H9 (cell line): ENCODE results near the gene MAGI1. TPM values are rescaled to one million over a fixed set of nuclear protein-coding genes. Genes with fewer than 3 reads are reported as not detected.

Source experiments
- DNase-seq: peaks from one replicate; pipeline ENCODE4 v3.0.0-alpha.2; 2017
- H2AFZ ChIP-seq: one replicate; pipeline ENCODE4 v1.6.1; 2013; ENCODE audit warnings: mild to moderate bottlenecking, low read length, control low read depth, moderate library complexity
- H2AK5ac ChIP-seq: 2 replicates; pipeline ENCODE4 v1.6.1; 2013; ENCODE audit warnings: low read length, control low read depth, mixed read lengths; ENCODE audit not compliant: insufficient read length
- H2BK120ac ChIP-seq: one replicate; pipeline ENCODE4 v1.6.1; 2013; ENCODE audit warnings: low read depth, mild to moderate bottlenecking, low read length, control low read depth, inconsistent platforms; ENCODE audit not compliant: poor library complexity, severe bottlenecking
- H2BK12ac ChIP-seq: 2 replicates; pipeline ENCODE4 v1.6.1; 2013; ENCODE audit warnings: low read length, control low read depth, mixed read lengths, low read depth; ENCODE audit not compliant: insufficient read length
- H2BK15ac ChIP-seq: 2 replicates; pipeline ENCODE4 v1.6.1; 2013; ENCODE audit warnings: low read depth, low read length, control low read depth
- H2BK20ac ChIP-seq: one replicate; pipeline ENCODE4 v1.6.1; 2013; ENCODE audit warnings: low read depth, mild to moderate bottlenecking, low read length, control low read depth, inconsistent platforms; ENCODE audit not compliant: poor library complexity, severe bottlenecking
- H2BK5ac ChIP-seq: 2 replicates; pipeline ENCODE4 v1.6.1; 2013; ENCODE audit warnings: low read length, control low read depth, mixed read lengths; ENCODE audit not compliant: insufficient read length
- H3K14ac ChIP-seq: 2 replicates; pipeline ENCODE4 v1.6.1; 2013; ENCODE audit warnings: low read length, control low read depth; ENCODE audit not compliant: insufficient read depth
- H3K18ac ChIP-seq: 2 replicates; pipeline ENCODE4 v1.6.1; 2013; ENCODE audit warnings: low read depth, mild to moderate bottlenecking, mixed read lengths, low read length, control low read depth; ENCODE audit not compliant: insufficient read length
- H3K23ac ChIP-seq: 2 replicates; pipeline ENCODE4 v1.6.1; 2013; ENCODE audit warnings: low read length, control low read depth, mixed read lengths, low read depth; ENCODE audit not compliant: insufficient read length
- H3K23me2 ChIP-seq: 2 replicates; pipeline ENCODE4 v1.6.1; 2013; ENCODE audit warnings: low read depth, mild to moderate bottlenecking, mixed read lengths, low read length, control low read depth; ENCODE audit not compliant: insufficient read length, poor library complexity, severe bottlenecking
- H3K27ac ChIP-seq: 2 replicates; pipeline ENCODE4 v1.5.1; 2013; ENCODE audit warnings: low read length, control low read depth, mixed read lengths, low read depth; ENCODE audit not compliant: insufficient read length
- H3K27me3 ChIP-seq: 2 replicates; pipeline ENCODE4 v1.6.1; 2013; ENCODE audit warnings: low read length, control low read depth, inconsistent platforms; ENCODE audit not compliant: insufficient read depth
- H3K4ac ChIP-seq: 2 replicates; pipeline ENCODE4 v1.6.1; 2013; ENCODE audit warnings: low read depth, mild to moderate bottlenecking, control low read depth, inconsistent platforms, low read length, moderate library complexity
- H3K4me1 ChIP-seq: 2 replicates; pipeline ENCODE4 v1.6.1; 2013; ENCODE audit warnings: low read length, control low read depth, inconsistent platforms; ENCODE audit not compliant: insufficient read depth
- H3K4me2 ChIP-seq: 2 replicates; pipeline ENCODE4 v1.6.1; 2013; ENCODE audit warnings: low read length, control low read depth, mixed read lengths; ENCODE audit not compliant: insufficient read length, insufficient read depth
- H3K56ac ChIP-seq: 2 replicates; pipeline ENCODE4 v1.6.1; 2013; ENCODE audit warnings: low read depth, mild to moderate bottlenecking, mixed read lengths, low read length, control low read depth; ENCODE audit not compliant: insufficient read length
- H3K79me1 ChIP-seq: 2 replicates; pipeline ENCODE4 v1.6.1; 2013; ENCODE audit warnings: low read depth, mild to moderate bottlenecking, moderate library complexity, low read length, control low read depth, inconsistent platforms; ENCODE audit not compliant: insufficient read depth, poor library complexity, severe bottlenecking
- H3K79me2 ChIP-seq: 2 replicates; pipeline ENCODE4 v1.6.1; 2013; ENCODE audit warnings: low read length, control low read depth, inconsistent platforms; ENCODE audit not compliant: insufficient read depth
- H3K9ac ChIP-seq: 2 replicates; pipeline ENCODE4 v1.6.1; 2013; ENCODE audit warnings: low read length, control low read depth, mixed read lengths; ENCODE audit not compliant: insufficient read length; ENCODE audit errors: extremely low read depth
- H3K9me3 ChIP-seq: one replicate; pipeline ENCODE4 v1.6.1; 2013; ENCODE audit warnings: low read depth, low read length, inconsistent platforms; ENCODE audit not compliant: control insufficient read depth
- H3T11ph ChIP-seq: one replicate; pipeline ENCODE4 v1.6.1; 2013; ENCODE audit warnings: mild to moderate bottlenecking, low read length, control low read depth, inconsistent platforms
- H4K20me1 ChIP-seq: one replicate; pipeline ENCODE4 v1.6.1; 2013; ENCODE audit not compliant: control insufficient read depth, insufficient read length, insufficient read depth
- H4K5ac ChIP-seq: 2 replicates; pipeline ENCODE4 v1.6.1; 2013; ENCODE audit warnings: low read depth, mild to moderate bottlenecking, mixed read lengths, low read length, control low read depth; ENCODE audit not compliant: insufficient read length
- H4K8ac ChIP-seq: replicated peaks from 2 replicates; pipeline ENCODE4 v1.6.1; 2013; ENCODE audit warnings: low read length, control low read depth, mixed read lengths, low read depth; ENCODE audit not compliant: insufficient read length
- H4K91ac ChIP-seq: 2 replicates; pipeline ENCODE4 v1.6.1; 2013; ENCODE audit warnings: low read depth, mild to moderate bottlenecking, moderate library complexity, mixed read lengths, low read length, control low read depth; ENCODE audit not compliant: insufficient read length
- H3K27ac Mint-ChIP-seq, 3 experiments: 2 replicates in 2 of 3; 3 replicates in 1 of 3; pipeline ENCODE4 v1.8.0; 2020 to 2021; ENCODE audit warnings: mixed read lengths in 3 of 3, mild to moderate bottlenecking in 1 of 3, moderate library complexity in 1 of 3
- H3K27me3 Mint-ChIP-seq: 2 replicates; pipeline ENCODE4 v1.8.0; 2021; ENCODE audit warnings: low read depth, mild to moderate bottlenecking, moderate library complexity, mixed read lengths
- H3K36me3 Mint-ChIP-seq, 3 experiments: 2 replicates in 2 of 3; 3 replicates in 1 of 3; pipeline ENCODE4 v1.8.0; 2020 to 2021; ENCODE audit warnings: low read depth in 3 of 3, mixed read lengths in 3 of 3; ENCODE audit not compliant: insufficient read depth in 1 of 3
- H3K4me1 Mint-ChIP-seq, 2 experiments: 2 replicates each; pipeline ENCODE4 v1.8.0; 2020; ENCODE audit warnings: mixed read lengths in 2 of 2
- H3K4me3 Mint-ChIP-seq, 2 experiments: 2 replicates in 1 of 2; 3 replicates in 1 of 2; pipeline ENCODE4 v1.8.0; 2020 to 2021; ENCODE audit warnings: mild to moderate bottlenecking in 2 of 2, mixed read lengths in 2 of 2, moderate library complexity in 1 of 2
- H3K9me3 Mint-ChIP-seq, 2 experiments: 2 replicates in 1 of 2; 3 replicates in 1 of 2; pipeline ENCODE4 v1.8.0; 2020; ENCODE audit warnings: mild to moderate bottlenecking in 2 of 2, mixed read lengths in 2 of 2, moderate library complexity in 1 of 2
- WGBS: extraction: QIAGEN DNeasy Blood & Tissue Kit; methylation state at CpG from one replicate; pipeline ENCODE4 v1.1.7; 2013; ENCODE audit warnings: missing lambda C conversion rate, low lambda C conversion rate, mixed read lengths; ENCODE audit not compliant: insufficient read length; ENCODE audit errors: extremely low coverage; 5-methylcytosine and 5-hydroxymethylcytosine counted together
- total RNA-seq: library from RNA; stranded (reverse); gene quantifications from 2 replicates; pipeline ENCODE4 v1.2.1, GENCODE V29; 2021
- TF ChIP-seq, protein P1 (sequence below): fragments of 200-600 bp; sonication (generic); conservative IDR thresholded peaks from 3 replicates; pipeline ENCODE4 v1.8.0; 2021; ENCODE audit warnings: antibody characterized with exemption, mild to moderate bottlenecking

MAGI1 gene
- total RNA-seq, 1 experiment from 2014 or later: 65.7 TPM

DNA sequence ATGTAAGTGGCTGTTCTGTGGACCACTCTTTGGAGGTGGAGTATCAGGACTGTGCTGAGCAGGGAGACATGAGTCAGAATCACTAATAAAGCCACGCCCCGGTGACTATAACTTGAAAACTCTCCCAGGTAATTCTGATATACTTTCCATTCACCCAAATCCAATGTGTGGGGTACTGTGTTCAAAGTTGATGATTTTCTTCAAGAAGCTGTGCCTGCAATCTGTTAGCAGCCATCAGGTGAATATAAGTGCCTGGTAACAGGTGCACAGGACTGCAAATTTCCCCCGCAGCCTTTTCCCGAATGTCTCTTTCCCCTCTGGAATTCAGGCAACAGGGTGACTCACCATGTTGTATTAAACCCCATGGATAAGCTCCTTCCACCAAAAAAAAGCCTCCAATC, 17.0 kb downstream of the MAGI1 start:
- H4K8ac ChIP-seq: no peak overlapping the region
- H3K56ac ChIP-seq: no peak overlapping the region
- H2BK15ac ChIP-seq: no peak overlapping the region; the same call in 1 of the 2 replicates
- Mint-ChIP-seq H3K4me1 (peaks cover 38 to 55% of the 10 kb centered on the region in 2 experiments), H3K27me3 (no peaks in the 10 kb centered on the region), H3K36me3 (no peaks in the 10 kb centered on the region), H3K4me3 (no peak overlapping the region), H3K27ac (peak overlapping the region in 1 of 3 experiments; percentile 87; a peak in 2 of 7 replicates), H3K9me3 (no peaks in the 10 kb centered on the region)
- H4K20me1 ChIP-seq: no peaks in the 10 kb centered on the region
- no peak overlapping the region for H4K91ac ChIP-seq
- no CpG with 5 or more reads among the region's 4 CpGs for WGBS
- H3K9ac ChIP-seq: no peak overlapping the region
- no peak overlapping the region for H3K14ac ChIP-seq
- H3K79me1 ChIP-seq: peaks cover 12% of the 10 kb centered on the region
- no peak overlapping the region for H3K27ac ChIP-seq
- DNase-seq: no peak
- H3K18ac ChIP-seq: no peak overlapping the region
- no peak overlapping the region for H4K5ac ChIP-seq
- no peak overlapping the region for H3K4ac ChIP-seq
- no peaks in the 10 kb centered on the region for H3K27me3 ChIP-seq
- no peak overlapping the region for H2BK120ac ChIP-seq
- TF ChIP-seq, protein P1, sequence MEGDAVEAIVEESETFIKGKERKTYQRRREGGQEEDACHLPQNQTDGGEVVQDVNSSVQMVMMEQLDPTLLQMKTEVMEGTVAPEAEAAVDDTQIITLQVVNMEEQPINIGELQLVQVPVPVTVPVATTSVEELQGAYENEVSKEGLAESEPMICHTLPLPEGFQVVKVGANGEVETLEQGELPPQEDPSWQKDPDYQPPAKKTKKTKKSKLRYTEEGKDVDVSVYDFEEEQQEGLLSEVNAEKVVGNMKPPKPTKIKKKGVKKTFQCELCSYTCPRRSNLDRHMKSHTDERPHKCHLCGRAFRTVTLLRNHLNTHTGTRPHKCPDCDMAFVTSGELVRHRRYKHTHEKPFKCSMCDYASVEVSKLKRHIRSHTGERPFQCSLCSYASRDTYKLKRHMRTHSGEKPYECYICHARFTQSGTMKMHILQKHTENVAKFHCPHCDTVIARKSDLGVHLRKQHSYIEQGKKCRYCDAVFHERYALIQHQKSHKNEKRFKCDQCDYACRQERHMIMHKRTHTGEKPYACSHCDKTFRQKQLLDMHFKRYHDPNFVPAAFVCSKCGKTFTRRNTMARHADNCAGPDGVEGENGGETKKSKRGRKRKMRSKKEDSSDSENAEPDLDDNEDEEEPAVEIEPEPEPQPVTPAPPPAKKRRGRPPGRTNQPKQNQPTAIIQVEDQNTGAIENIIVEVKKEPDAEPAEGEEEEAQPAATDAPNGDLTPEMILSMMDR: no peak
- peaks cover 8% of the 10 kb centered on the region; the same call in 1 of the 2 replicates for H3K4me1 ChIP-seq
- no peak overlapping the region for H3T11ph ChIP-seq
- no peak overlapping the region for H2BK5ac ChIP-seq
- no peak overlapping the region for H2AK5ac ChIP-seq
- no peaks in the 10 kb centered on the region for H3K9me3 ChIP-seq
- H2BK20ac ChIP-seq: no peak overlapping the region
- no peak overlapping the region for H2BK12ac ChIP-seq
- H3K23ac ChIP-seq: no peak overlapping the region
- H3K79me2 ChIP-seq: peaks cover 18% of the 10 kb centered on the region; the same call in 1 of the 2 replicates
- no peak overlapping the region for H3K4me2 ChIP-seq
- no peaks in the 10 kb centered on the region for H3K23me2 ChIP-seq
- H2AFZ ChIP-seq: no peak overlapping the region
